ENCODE measurements around the gene EIF3L.

GRCh38 chr22:37924386-37925065 is 75.3 kb downstream of the EIF3L start:
- TF ChIP-seq CTCF (IDR thresholded peaks at IDR 0.05; ENCODE audit: borderline replicate concordance, extremely low read depth, low read length, poor library complexity, severe bottlenecking) (no peak), EZH2 (IDR thresholded peaks at IDR 0.05; ENCODE audit: borderline replicate concordance, low read depth, low read length, severe bottlenecking) (no peak)

Data from DND-41 (cell line).